Activated naive CD4-positive, alpha-beta T cell treated with anti-CD3 and anti-CD28 coated beads, Interleukin-2, amount 10 ng/mL, durations not matched to agents 5 hours and 36 hours (primary cell): ENCODE results near the gene ARHGEF40. TPM values are rescaled to one million over a fixed set of nuclear protein-coding genes. Genes with fewer than 3 reads are reported as not detected.

ENCODE experiments used
- microRNA-seq: library from miRNA; unstranded; fragments of <30 nt; microRNA quantifications from one replicate; pipeline ENCODE4 v1.2.0, GENCODE V29; 2022; ENCODE audit warnings: borderline microRNAs expressed, borderline replicate concordance
- total RNA-seq, 2 experiments: library from RNA; stranded (reverse); gene quantifications; one replicate each; pipeline ENCODE4 v1.2.3, GENCODE V29; 2021

The ARHGEF40 gene
- total RNA-seq, result not detected

GRCh38 chr14:21070083-21070609, at the start of gene ARHGEF40:
ARHGEF40 (plus strand) TSS chr14:21070304; CDS start chr14:21070397, 93 bp downstream.

GRCh38 chr14:21024585-21025370, 45.3 kb upstream of the ARHGEF40 start, which contains the start of gene NDRG2:
NDRG2 (minus strand) TSS chr14:21025061; CDS start chr14:21023315, 1,746 bp downstream.

GRCh38 chr14:21029917-21030316, 40.2 kb upstream of the ARHGEF40 start, which contains the start of gene TPPP2:
TPPP2 (plus strand) TSS chr14:21030217; CDS start chr14:21030582, 365 bp downstream.

GRCh38 chr14:21034707-21035106, 35.4 kb upstream of the ARHGEF40 start, which contains the start of gene RNASE13:
RNASE13 (minus strand) TSS chr14:21034807; CDS start chr14:21034288, 519 bp downstream.

GRCh38 chr14:21041676-21042433, 28.2 kb upstream of the ARHGEF40 start, which contains the start of gene RNASE7:
RNASE7 (plus strand) TSS chr14:21042362; CDS start chr14:21042993, 631 bp downstream.

GRCh38 chr14:21057803-21058675, 12.1 kb upstream of the ARHGEF40 start, which contains the start of gene RNASE8:
RNASE8 (plus strand) TSS chr14:21057822; CDS start chr14:21057893, 71 bp downstream.

GRCh38 chr14:21098076-21098891, 28.2 kb downstream of the ARHGEF40 start, which contains the start of gene ZNF219:
ZNF219 (minus strand) TSS chr14:21098655; CDS start chr14:21093591, 5,064 bp downstream.

GRCh38 chr14:21100931-21101330, 30.8 kb downstream of the ARHGEF40 start, which contains the start of gene TMEM253:
TMEM253 (plus strand) TSS chr14:21101066; CDS start chr14:21101344, 278 bp downstream.

Small RNA genes within 50 kb of the gene (microRNA-seq; reads per million reads assigned to microRNA genes)
- gene MIR6717, result not detected

Other genes with a start within 250 kb of the ARHGEF40 start
- not detected for gene RNASE3, start 178.9 kb upstream of the ARHGEF40 start, total RNA-seq
- not detected for gene RNASE2, start 114.8 kb upstream of the ARHGEF40 start, total RNA-seq
- gene METTL17, start 80.3 kb upstream of the ARHGEF40 start, total RNA-seq, result 10 to 100 TPM; 88.9 to 90.9 TPM
- not detected for gene SLC39A2, start 71.0 kb upstream of the ARHGEF40 start, total RNA-seq
- 10 to 100 TPM; 10.9 to 12.3 TPM for gene NDRG2, start 45.2 kb upstream of the ARHGEF40 start, total RNA-seq
- not detected for gene TPPP2, start 40.1 kb upstream of the ARHGEF40 start, total RNA-seq
- not detected for gene RNASE13, start 35.5 kb upstream of the ARHGEF40 start, total RNA-seq
- not detected for gene RNASE7, start 27.9 kb upstream of the ARHGEF40 start, total RNA-seq
- not detected for gene RNASE8, start 12.5 kb upstream of the ARHGEF40 start, total RNA-seq
- 1 to 10 TPM; 3.8 to 4.2 TPM for gene ZNF219, start 28.4 kb downstream of the ARHGEF40 start, total RNA-seq
- gene TMEM253, start 30.8 kb downstream of the ARHGEF40 start, total RNA-seq, result not detected
- gene OR5AU1, start 85.8 kb downstream of the ARHGEF40 start, total RNA-seq, result not detected
- gene HNRNPC, start 199.1 kb downstream of the ARHGEF40 start, total RNA-seq, result 100 to 1,000 TPM; 543 to 544 TPM
- not detected for gene RPGRIP1, start 209.8 kb downstream of the ARHGEF40 start, total RNA-seq